PFSK-1 (cell line): ENCODE measurements around the gene ITGAE.

ENCODE experiments used
- FOXP2 ChIP-seq: optimal IDR thresholded peaks from 2 replicates; pipeline ENCODE3; 2011; ENCODE audit warnings: borderline replicate concordance, control low read depth, inconsistent platforms; ENCODE audit not compliant: insufficient read depth; ENCODE audit errors: extremely low read length, extremely low read depth
- POLR2AphosphoS5 ChIP-seq: IDR thresholded peaks from 2 replicates; pipeline ENCODE4 v1.6.1; 2012; ENCODE audit warnings: low read depth, mild to moderate bottlenecking, control low read depth, low read length, moderate library complexity
- SIN3A ChIP-seq: IDR thresholded peaks from 2 replicates; pipeline ENCODE4 v1.6.1; 2012; ENCODE audit warnings: mild to moderate bottlenecking, low read length, moderate library complexity, borderline replicate concordance; ENCODE audit not compliant: insufficient read depth
- TAF1 ChIP-seq: IDR thresholded peaks from 2 replicates; pipeline ENCODE4 v1.6.1; 2012; ENCODE audit warnings: low read length, control low read depth, borderline replicate concordance; ENCODE audit not compliant: insufficient read depth
- TF ChIP-seq, protein P1 (sequence below), 2 experiments: IDR thresholded peaks; 2 replicates each; pipeline versions ENCODE4 v1.6.1 to v1.8.0; 2011 to 2012; ENCODE audit warnings: low read depth in 2 of 2, low read length in 2 of 2, control low read depth in 1 of 2, inconsistent platforms in 1 of 2, mild to moderate bottlenecking in 1 of 2, moderate library complexity in 1 of 2; ENCODE audit not compliant: insufficient read depth in 1 of 2

The ITGAE gene

DNA sequence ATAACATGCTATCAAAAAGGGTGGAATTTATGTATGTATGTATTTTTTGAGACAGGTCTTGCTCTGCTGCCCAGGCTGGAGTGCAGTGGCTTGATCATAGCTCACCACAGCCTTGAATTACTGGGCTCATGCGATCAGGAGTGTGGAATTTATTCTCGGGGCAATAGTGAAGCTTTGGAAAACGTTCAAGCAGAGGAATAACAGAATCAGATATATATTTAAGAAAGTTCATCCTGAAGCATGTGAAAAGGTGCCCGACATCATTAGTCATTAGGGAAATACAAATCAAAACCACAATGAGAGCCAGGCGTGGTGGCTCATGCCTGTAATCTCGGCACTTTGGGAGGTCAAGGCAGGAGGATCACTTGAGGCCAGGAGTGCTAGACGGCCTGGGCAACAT is 7.7 kb upstream of the ITGAE start:
- no peak for TF ChIP-seq POLR2AphosphoS5
- no peak for TF ChIP-seq FOXP2
- TF ChIP-seq, protein P1, sequence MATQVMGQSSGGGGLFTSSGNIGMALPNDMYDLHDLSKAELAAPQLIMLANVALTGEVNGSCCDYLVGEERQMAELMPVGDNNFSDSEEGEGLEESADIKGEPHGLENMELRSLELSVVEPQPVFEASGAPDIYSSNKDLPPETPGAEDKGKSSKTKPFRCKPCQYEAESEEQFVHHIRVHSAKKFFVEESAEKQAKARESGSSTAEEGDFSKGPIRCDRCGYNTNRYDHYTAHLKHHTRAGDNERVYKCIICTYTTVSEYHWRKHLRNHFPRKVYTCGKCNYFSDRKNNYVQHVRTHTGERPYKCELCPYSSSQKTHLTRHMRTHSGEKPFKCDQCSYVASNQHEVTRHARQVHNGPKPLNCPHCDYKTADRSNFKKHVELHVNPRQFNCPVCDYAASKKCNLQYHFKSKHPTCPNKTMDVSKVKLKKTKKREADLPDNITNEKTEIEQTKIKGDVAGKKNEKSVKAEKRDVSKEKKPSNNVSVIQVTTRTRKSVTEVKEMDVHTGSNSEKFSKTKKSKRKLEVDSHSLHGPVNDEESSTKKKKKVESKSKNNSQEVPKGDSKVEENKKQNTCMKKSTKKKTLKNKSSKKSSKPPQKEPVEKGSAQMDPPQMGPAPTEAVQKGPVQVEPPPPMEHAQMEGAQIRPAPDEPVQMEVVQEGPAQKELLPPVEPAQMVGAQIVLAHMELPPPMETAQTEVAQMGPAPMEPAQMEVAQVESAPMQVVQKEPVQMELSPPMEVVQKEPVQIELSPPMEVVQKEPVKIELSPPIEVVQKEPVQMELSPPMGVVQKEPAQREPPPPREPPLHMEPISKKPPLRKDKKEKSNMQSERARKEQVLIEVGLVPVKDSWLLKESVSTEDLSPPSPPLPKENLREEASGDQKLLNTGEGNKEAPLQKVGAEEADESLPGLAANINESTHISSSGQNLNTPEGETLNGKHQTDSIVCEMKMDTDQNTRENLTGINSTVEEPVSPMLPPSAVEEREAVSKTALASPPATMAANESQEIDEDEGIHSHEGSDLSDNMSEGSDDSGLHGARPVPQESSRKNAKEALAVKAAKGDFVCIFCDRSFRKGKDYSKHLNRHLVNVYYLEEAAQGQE (IDR thresholded peaks at IDR 0.05; ENCODE audit: insufficient read depth in 1 of 2, low read depth in 2 of 2, low read length in 2 of 2) = no peak
- no peak for TF ChIP-seq TAF1
- TF ChIP-seq SIN3A = no peak

DNA sequence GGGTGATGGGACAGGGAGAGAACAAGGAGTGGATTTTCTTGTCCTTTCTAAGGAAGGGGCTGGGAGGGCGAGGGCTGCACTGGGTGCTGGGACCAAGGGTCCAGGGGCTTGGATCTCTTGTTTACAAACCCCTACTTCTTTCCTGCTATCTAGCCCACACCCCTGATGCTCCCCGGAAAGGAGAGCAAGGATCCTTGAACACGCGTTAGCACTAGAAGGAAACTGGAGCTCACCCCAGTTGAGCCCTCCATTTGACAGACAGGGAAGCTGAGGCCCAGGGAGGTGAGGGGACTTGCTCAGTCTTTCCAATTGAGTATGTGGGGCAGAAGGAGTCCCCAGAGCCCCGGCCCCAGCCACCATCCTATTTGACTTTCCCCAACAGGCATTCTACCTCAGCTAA is 4.6 kb upstream of the ITGAE start:
- TF ChIP-seq SIN3A = no peak
- no peak for TF ChIP-seq FOXP2
- TF ChIP-seq, protein P1 (IDR thresholded peaks at IDR 0.05; ENCODE audit: insufficient read depth in 1 of 2, low read depth in 2 of 2, low read length in 2 of 2) = no peak
- TF ChIP-seq POLR2AphosphoS5 = no peak
- TF ChIP-seq TAF1 = no peak

DNA sequence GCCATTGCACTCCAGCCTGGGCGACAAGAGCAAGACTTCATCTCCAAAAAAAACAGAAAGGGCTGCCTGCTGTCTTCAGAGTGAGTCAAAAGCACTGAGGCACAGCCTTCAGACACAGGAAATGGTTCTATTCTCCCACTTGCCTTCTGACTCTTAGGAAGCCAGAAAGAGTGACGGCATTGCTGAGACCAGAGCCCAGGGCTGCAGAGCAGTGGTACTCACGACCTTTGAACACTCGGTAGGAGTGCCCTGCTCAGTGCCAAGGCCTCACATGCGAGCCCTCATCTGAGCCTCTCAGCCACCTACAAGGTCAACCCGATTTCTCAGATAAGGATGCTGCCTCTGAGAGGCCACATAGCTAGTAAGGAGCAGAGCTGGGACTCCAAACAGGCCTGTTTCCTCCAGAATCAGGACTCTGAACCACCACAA is 3.5 kb upstream of the ITGAE start:
- no peak for TF ChIP-seq FOXP2
- no peak for TF ChIP-seq TAF1

DNA sequence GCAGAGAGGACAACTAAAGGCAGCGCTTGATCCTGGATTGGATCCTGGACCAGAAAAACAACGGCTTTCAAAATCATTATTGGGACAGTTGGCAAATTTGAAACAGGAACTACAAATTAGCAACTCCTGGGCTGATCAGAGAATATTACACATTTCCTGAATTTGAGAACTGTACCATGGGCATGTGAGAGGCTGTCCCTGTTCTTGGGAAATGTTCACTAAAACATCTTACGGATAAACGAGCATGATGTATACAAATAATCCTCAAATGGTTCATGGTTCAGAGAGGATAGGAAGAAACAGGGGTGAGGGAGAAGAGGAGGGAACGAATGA is 2.3 kb upstream of the ITGAE start:
- TF ChIP-seq SIN3A = no peak
- no peak for TF ChIP-seq POLR2AphosphoS5
- no peak for TF ChIP-seq FOXP2
- TF ChIP-seq, protein P1 (IDR thresholded peaks at IDR 0.05; ENCODE audit: insufficient read depth in 1 of 2, low read depth in 2 of 2, low read length in 2 of 2) = no peak
- no peak for TF ChIP-seq TAF1

DNA sequence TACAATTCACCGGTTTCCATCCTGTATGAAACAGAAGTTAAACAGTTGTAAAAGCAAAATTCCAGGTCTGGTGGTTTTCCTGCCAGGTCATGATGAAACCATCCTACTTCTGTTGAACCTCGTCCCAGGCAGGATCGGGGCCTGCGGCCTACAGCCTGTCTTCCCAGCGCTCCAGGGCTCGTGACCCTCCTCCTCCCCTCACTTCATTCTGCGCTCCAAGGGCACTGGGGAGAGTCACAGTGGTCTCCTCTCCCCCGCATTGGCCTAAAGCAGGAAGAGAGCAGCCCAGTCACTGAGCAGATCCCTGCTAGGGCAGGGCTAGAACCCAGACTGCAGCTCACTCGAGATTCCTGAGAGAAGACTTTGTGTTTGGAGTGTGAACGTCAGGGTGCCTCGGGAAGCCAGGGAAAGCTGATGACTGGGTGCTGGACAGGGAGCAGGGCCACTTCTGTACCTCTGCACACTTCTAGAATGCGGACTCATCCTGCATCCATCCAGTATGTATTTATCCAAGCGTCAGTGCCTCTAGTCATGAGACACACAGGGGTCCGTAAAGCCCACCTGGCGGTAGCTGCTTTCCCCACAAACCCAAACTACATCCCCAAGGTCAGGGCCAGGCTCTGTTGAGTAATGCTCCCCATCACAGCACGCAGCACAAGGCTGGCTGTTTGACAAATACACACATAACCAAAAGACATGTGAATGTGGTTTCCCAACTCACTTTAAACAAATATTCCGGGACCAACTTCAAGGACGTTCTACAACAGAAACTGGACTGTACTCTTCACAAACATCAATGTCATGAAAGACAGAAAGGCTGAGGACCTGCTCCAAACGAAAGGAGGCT is 1.7 kb upstream of the ITGAE start:
- TF ChIP-seq POLR2AphosphoS5 (no peak), TAF1 (no peak), SIN3A (no peak), FOXP2 (no peak)
- TF ChIP-seq, protein P1 (IDR thresholded peaks at IDR 0.05; ENCODE audit: insufficient read depth in 1 of 2, low read depth in 2 of 2, low read length in 2 of 2) = no peak
